HG02870 (cell line): Measurements from ENCODE around the gene EFEMP1.

Experiments used
- ATAC-seq: cut with Tn5 transposase; IDR thresholded peaks from one replicate; pipeline ENCODE4 v1.9.1; 2021; ENCODE audit warnings: mild to moderate bottlenecking, moderate library complexity; ENCODE audit not compliant: unreplicated experiment

Gene EFEMP1, protein sequence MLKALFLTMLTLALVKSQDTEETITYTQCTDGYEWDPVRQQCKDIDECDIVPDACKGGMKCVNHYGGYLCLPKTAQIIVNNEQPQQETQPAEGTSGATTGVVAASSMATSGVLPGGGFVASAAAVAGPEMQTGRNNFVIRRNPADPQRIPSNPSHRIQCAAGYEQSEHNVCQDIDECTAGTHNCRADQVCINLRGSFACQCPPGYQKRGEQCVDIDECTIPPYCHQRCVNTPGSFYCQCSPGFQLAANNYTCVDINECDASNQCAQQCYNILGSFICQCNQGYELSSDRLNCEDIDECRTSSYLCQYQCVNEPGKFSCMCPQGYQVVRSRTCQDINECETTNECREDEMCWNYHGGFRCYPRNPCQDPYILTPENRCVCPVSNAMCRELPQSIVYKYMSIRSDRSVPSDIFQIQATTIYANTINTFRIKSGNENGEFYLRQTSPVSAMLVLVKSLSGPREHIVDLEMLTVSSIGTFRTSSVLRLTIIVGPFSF

DNA sequence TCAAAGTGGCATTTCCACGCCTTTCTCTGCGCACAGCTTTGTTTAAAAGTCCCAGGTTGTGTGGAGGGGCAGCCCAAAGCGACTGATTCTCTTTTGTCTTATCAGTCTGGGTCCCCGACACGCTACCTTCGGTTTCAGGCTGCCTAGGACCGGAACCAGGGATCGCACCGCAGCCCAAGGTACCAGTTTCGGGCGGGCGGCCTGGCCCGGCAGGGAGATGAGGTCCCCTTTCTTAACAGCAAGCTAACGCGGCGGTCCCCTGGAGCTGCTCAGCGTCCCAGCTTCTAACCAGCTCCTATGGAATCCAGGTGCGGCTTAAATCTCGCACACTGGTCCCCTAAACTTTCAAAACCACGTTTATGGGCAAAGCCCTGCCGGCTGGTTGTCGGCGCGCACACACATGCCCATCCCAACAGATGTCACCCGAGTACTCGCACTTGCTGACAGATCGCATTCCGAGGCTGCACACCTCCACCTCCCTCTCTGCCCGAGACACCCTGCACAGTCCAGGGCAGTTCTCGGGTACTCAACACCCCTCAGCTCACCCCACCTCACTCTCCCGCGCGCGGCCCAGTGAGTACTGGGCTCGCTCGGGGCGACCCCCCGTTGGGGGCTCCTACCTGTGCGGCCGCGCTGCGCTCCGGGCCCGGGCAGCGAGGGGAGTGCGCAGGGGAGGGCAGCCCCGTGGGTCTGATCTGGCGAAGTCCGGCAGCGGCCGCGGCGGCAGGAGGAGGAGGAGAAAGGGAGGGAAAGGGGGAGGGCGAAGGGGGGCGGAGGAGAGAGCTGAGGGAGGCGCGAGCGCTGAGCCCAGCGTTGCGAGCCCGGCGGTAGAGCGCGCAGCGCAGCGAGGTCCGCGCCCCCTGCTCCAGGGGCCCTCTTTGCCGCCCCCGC is at the start of gene EFEMP1:
Gene EFEMP1 (minus strand): TSS at position 692 of the 891 bp plus-strand sequence. CDS start 1,342 bp downstream, outside the sequence.
- peak; percentile 68 for ATAC-seq

- no peak for ATAC-seq
Measured at GRCh38 chr2:55970500-55970899, 46.9 kb upstream of the EFEMP1 start.

DNA sequence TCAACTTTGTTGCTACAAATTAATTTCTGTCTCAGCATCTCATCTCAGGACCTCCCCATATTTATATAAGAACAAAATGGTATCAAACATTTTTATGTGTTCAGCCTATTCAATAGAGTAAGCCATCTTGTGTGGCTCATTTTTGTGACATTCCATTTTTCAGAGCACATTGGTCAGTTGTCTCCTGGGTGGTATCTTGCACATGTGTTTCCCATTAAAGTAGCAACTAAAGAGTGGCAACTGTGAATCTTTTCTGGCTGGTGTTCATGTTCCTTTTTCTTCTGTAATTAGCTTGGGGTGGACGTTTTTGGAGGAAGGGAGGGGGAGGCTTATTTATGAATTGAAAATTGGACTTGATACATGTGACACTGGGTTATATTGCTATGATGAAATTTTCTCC is 45.4 kb upstream of the EFEMP1 start:
- no peak for ATAC-seq

DNA sequence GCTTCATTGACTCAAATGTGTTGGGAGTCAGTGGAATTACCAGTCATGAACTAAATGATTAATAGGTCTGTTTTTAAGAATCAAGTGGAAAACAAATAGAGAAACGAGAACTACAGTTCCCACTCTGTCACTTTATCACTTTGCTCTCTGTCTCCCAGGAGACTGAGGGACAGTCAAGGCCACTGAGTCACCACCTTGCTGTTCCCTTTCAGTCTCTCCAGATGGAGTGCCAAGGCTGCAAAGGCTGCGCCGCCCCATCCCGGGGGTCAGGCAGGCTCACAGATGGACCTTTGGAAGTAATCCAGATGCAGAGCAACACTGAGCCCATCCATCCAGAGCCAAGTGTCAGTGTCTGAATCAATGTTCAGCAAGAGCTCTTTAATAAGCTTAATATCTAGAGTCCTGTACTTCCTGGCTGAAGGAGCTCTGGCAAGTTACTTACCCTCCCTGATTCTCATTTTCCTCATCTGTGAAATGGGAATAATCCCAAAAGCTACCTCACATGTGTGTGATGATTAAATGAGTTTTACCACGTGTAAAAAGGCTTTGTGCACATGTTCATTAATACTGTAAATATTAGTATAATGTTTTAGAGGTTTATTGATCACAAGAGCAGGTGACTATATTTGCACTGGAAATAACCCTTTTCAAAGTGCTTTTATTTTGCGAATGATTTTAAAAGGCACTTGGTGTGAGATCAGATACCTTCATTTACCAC is 43.0 kb upstream of the EFEMP1 start:
- no peak for ATAC-seq

DNA sequence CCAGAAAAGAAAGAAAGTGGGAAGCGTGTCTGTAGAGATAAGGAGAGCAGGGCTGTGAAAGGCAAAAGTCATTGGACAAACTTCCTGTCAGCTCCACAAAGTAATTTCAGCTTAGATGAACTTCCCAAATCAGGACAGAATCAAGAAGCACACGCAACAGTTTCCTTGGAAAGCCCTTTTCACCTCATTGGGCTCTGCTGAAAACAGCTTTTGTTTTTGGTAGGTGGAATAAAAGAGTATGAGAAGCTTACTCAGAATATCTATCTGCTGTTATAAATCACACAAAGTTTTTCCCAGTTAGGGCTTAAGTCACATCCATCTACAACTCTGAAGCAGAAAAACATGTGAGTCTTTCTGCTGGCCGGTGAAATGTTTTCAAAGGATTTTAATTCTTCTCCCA is 42.4 kb upstream of the EFEMP1 start:
- ATAC-seq = no peak

- ATAC-seq = no peak
Measured at GRCh38 chr2:55965276-55965675, 41.7 kb upstream of the EFEMP1 start.

GRCh38 chr2:55962915-55963314 is 39.3 kb upstream of the EFEMP1 start:
- ATAC-seq = no peak

DNA sequence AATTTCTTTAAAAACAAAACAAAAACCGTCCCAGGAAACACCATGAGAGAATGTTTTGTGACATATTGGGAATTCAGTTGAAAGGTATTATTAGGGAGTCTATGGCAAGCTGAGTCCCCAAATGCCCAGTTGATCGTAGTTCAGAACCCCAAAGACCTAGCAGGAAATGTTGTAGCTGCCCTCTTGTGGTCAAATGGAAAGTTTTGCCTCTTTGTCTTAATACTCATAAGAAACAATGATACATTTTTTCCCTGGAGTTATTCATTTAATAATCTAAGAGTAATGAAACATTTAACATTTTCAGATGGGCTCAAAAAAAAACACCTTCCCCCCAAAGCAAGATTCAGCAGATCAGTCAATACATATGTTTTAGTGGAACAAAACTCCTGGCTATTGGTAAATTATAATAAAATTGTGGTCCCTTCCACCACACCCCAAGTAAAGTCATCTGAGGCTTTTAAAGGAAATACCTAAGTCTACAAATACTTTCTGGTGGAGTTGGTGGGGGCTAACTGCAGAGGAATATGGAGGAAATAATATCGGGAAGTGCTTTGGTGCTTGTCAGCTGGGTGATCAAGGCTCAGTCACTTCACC is 37.8 kb upstream of the EFEMP1 start:
- ATAC-seq = no peak

- ATAC-seq = no peak
Measured at GRCh38 chr2:55958756-55959155, 35.2 kb upstream of the EFEMP1 start.

- ATAC-seq = no peak
Measured at GRCh38 chr2:55957142-55957541, 33.6 kb upstream of the EFEMP1 start.

DNA sequence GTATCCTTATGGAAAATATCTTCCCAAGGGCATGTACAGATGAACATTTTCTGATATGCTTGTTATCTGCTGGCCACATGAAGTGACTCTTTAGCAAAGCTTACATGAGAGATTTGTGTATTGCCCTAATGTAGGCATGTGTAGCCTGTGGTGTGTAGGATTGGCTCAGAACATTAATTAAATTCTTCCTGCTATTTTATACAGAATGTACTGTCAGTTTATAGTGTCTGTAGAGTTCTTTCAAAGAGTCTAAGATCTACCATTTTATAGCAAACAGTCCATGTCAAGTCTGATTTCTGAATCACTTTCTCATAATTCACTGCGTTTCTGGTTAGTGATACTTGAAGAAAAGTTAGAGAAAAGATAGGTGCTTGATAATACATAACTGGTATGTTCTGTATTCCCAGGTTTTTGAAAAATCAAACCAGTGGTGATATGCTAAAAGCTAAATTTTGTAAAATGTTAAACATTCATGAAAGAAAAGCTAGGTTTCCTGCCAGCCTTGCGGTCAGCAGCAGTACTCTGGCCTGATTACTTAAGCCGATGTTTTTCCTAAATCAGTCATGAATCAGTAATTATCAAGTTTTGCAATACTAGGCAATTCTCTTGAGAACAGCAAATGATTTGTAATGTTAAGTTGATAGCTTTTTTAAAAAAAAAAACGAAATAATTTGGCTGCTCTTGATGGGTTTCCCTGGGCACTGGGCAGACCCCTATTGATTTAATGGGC is 30.9 kb upstream of the EFEMP1 start:
- no peak for ATAC-seq

DNA sequence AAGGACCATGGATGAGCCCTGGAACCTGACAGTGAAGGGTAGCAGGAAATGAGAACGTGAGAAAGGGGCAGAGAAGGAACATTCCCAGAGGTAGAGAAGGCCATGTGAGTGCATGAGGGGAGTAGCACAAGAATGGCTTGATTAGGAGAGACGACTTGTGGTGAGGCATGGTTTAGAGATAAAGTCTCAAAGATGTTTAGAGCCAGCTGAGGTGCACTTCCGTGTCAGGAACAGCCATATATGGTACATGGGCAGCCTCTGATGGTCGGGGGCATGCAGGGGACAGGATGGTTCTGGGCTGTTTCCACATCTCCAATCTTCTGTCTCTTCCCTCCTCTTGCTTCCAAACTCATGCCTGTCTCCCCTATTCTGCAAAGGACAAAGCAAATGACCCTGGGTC is 28.8 kb upstream of the EFEMP1 start:
- no peak for ATAC-seq

DNA sequence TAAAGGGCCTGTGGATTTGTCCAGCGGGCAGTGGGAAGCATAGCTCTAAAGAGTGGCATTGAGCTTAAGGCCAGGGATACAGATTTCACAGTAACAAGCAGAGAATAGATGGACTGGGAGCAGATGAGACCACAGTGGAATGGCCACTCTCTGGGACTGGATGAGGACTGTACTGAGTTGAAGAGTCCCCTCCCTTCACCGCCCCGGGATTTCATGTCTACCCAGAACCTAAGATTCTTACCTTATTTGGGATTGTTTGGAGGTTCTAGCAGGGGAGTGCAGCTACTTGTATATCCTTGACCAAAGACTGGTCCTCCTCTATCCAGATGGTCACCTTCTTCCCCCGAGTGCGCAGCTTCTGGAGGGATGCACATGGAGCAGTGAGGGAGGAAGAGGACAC is 28.0 kb upstream of the EFEMP1 start:
- ATAC-seq = no peak

- no peak for ATAC-seq
Measured at GRCh38 chr2:55949613-55950012, 26.0 kb upstream of the EFEMP1 start.

GRCh38 chr2:55949211-55949610 is 25.6 kb upstream of the EFEMP1 start:
- ATAC-seq = no peak

DNA sequence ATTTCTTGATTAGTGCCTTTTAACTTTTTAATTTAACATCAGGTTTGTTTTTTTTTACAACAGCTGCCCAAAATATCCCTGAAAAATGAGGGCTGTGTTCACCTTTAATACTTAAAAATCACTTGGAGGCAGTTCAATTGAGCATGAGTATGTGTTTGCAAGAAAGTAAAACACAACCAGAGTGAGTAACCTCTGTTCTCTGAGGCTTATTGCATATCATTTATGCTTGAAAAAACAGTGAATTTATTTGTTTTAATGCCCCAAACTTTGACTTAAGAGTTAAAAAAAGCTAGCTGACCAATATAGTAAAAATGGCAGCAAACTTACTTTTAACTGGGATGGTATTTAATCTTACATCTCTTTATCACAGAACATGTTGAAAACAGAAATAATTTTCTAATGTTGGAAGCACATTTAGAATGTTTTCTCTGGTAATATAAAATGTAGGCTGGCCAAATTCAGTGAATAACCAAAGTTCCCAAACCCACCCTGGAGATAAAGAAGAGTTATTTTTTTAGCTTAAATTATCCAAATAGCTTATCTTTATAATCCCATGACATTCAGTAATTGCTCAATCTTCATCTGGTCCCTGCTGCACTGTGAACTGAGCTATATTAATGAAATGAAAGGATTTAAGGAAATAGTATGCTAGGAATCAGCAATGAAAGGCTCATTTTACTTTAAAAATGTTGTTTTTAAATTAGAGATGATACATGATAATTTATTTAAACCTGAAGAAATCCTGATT is 24.8 kb upstream of the EFEMP1 start:
- ATAC-seq = no peak

DNA sequence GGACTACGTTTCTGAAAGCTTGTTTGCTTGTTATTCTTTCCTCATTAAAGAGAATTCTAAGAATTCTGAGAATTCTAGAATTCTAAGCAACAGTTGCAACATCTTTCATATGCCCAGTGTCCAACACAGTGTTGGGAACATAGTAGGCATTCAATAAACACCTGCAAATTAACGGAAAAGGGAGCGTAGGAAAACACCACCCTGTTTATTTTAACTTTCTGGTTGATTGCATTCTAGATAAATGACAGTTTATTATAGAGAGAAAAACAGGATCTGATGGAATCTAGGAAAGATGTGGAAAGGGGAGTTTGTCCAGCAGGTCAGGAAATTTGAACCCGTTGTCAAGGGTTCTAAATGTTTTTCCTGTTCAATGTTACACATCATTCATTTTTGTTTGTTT is 24.2 kb upstream of the EFEMP1 start:
- ATAC-seq = no peak

DNA sequence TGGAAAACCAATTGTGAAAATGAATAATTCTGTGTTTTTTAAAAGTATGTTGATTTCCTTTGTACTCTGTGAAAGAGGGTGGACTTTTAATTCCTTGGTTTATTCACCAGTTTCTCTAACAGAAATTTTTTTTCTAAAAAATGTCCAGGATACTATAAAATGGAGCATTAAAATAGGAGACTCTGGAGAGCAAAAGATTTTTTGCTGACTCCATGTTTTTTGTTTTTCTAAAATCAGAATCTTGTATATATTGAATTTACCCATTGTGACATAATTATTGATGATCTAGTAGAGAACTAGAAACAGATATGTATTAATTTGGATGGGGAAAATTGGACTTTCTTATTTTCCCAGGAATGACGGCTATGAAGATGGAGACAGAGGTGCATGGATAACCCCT is 23.2 kb upstream of the EFEMP1 start:
- ATAC-seq = no peak

DNA sequence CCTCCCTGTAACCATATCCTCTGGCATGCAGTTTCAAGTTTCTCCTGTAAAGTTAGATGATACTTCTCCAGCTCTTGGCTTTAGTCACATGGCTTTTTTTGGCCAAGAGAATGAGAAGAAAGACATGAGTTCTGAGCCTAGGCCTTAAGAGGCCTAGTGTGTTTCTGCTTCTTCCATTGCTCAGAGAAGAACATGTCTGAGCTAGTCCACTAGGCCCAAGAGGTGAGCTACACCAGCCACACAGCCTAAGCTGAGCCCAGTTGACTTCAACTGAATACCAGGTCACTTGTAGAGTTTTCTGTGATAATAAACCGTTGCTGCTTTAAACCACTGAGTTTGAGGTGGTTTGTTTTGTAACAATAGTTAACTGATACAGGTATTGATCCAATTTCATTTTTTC is 19.9 kb upstream of the EFEMP1 start:
- no peak for ATAC-seq
